GM18519 (cell line): ENCODE measurements around the gene UQCC2.

Experiments
- ATAC-seq: cut with Tn5 transposase; IDR thresholded peaks from one replicate; pipeline ENCODE4 v1.9.1; 2021; ENCODE audit warnings: mild to moderate bottlenecking, moderate library complexity; ENCODE audit not compliant: unreplicated experiment, low FRiP score

Gene UQCC2

DNA sequence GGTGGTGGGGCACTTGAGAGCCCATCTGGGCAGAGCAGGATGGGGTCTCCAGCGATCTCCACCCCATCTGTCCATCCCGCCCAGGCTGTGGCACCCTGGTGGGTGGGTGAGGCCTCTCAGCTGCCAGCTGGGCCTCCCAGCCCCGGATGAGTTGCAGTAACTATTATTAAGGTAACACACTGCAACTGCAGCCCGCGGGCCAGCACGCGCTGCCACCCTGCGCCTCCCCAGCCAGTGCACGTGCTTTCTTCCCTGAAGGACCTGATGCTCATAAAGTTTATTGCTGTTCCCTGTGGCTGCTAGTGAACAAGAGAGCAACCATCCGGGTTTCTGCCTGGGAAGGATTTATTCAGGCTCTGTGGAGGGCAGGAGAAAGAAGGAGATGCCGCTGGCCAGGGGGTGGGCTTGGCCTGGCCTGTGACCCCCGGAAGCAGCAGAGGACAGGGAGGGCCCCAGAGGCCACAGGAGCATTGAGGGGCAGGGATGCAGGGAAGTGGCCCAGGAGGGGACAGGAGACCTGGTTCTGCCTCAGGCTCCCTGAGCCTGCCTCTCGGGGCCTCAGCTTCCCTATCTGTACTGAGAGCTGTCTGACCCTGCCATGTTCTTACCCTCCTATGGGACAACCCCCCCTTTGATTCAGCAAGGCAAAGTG, 33.5 kb upstream of the UQCC2 start:
- ATAC-seq = no peak

- ATAC-seq = no peak
Observed at GRCh38 chr6:33744001-33744848, 32.7 kb upstream of the UQCC2 start.

DNA sequence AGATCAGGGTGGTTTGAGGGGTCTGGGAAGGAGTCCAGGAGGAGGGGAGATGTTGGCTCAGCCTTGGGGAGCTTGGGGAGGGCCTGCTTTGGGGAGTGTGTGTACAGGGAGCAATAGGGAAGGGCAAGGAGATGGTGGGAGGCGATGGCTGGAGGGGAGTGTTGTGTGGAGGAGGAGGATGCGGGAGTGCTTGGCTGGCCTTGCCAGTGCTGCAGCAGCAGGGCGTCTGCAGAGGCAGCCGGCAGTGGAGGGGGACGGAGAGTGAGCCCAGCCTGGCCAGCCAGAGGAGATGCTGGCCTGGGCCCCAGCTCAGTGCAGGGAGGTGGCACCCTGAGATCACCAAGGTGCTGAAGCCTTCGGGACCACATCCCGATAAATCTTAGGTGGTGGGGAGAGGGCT, 31.3 kb upstream of the UQCC2 start:
- no peak for ATAC-seq

- no peak for ATAC-seq
Observed at GRCh38 chr6:33742092-33742491, 30.6 kb upstream of the UQCC2 start.

DNA sequence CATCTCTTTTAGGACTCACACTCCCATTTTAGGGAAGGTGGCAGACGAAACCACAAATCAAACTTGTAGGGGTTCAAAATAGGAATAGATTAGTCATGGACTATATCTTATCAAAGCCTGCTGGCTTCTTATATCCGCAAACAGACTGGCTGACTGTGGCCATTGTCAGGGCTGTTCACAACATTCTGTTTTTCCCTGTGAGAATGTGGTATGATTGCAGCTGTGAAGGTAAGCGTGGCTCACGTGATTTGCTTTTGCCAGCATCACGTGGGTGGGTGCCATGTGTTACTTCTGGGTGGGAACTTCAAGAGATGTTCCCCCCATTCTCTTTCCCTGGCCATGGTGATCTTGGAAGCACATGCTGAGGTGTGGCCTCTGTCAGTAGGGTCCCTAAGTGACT, 29.3 kb upstream of the UQCC2 start:
- no peak for ATAC-seq

- ATAC-seq = no peak
Observed at GRCh38 chr6:33740204-33740608, 28.7 kb upstream of the UQCC2 start.

- no peak for ATAC-seq
Observed at GRCh38 chr6:33739571-33739970, 28.1 kb upstream of the UQCC2 start.

- no peak for ATAC-seq
Observed at GRCh38 chr6:33738879-33739278, 27.4 kb upstream of the UQCC2 start.

GRCh38 chr6:33738153-33738552, 26.7 kb upstream of the UQCC2 start:
- no peak for ATAC-seq

DNA sequence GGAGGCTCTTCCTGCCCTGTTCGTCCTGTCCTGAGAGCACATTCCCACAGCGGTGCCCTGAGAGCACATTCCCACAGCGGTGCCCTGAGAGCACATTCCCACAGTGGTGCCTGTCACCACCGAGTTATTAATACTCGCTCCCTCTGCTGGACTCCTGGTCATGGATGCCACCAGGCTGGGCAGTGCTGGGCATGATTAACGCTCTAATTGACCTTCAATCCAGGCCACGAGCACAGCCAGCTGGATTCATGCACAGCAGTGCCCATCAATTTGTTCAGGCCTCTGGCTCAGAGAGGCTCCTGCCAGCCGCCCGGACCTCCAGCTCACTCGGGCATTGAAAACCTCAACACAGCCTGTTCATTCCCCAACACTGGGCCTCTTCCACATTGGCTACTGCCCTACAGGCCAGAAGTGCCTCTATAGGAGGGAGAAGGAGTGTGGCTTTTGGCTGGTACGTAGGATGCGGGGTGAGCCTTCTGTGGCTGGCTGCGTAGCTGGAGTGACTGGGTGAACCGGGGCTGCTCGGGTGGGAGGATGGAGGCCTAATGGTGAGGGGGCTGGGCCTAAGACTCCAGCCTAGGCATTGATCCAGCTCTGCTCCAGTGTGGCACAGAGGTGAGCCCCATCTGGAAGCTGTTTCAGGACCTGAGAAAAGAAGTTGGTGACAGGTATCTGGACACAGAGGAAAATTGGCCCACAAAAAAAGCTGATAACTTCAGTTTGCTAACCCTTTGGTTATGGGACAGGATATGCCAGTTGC, 25.9 kb upstream of the UQCC2 start:
- no peak for ATAC-seq

DNA sequence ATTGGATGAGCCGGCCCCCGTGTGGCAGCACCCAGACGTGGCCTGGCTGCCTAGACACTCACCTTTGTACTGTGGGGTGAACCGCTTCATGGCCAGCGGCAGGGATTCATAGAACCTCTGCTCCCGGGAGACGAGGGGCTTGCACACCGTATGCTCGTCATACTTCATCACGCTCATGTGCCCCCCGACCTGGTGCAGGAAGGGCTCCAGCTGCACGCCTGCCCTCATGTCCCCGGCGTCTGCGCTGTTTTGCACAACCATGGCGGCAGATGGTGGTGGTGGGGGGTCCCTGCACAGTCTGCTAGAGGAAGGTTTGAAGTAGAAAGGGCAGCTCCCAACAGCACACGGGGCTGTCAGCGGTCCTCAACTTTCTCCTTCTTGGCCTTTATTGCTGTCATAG, 23.7 kb upstream of the UQCC2 start:
- ATAC-seq = no peak

GRCh38 chr6:33733709-33734007, 22.2 kb upstream of the UQCC2 start:
- ATAC-seq = no peak

DNA sequence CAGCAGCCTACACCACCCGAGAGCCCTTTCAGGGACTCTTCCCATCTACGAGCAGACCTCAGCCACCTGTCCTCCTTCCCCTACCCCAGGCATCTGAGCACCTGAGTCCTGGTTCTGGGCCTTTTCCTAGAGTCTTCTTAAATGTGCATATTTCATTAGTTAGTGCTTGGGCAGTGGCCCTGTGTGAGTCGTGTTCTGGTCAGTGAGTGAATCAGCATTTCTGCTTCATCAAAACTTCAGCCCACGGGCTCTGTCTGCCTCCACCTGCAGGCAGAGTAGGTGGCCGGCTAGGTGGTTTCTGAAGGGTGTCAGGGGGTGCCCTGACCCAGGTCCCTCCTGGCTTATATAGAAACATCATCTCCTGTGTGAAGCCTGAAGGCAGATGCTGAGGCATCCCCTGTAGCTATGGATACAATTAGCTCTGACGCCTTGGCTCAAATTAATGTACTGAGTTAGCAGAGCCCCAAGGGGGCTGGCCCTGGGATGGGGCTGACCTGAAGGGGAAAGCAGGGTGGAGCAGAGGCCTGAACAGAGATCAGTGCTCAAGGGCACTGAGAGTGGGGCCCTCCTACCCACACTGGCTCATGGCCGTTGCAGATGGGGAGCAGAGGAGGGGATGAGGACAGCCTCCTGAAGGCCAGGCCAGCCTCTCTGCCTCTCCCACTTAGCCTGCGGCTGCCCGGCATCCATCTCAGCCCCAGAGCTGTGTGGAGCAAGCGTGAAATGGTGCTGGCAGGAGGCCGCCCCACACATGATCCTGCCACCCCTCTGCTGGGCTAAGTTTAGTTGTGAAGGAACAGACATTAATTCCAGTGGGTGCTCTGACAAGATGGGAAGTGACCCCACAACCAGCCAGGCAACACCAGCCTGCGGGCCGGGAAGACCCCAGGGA, 21.6 kb upstream of the UQCC2 start:
- no peak for ATAC-seq

DNA sequence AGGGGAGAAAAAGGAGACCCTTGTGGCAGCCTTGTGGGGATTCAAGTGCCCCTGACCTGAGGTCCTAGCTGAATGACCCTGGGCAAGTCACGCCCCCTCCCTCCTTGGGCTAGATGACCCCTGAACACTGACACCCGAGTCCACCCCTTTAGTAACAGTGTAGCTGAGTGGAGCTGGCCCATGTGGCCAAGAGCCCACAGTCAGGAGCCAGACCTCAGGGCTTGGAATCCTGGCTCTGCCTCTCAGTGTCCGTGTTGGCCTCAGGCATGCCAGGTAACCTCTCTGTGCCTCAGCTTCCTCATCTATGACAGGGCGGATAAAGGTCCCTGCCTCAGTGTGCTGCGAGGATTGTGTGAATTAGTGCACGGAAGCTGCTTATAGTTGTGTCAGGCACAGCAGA, 20.9 kb upstream of the UQCC2 start:
- ATAC-seq = no peak

- ATAC-seq = no peak
Observed at GRCh38 chr6:33731751-33732282, 20.3 kb upstream of the UQCC2 start.

DNA sequence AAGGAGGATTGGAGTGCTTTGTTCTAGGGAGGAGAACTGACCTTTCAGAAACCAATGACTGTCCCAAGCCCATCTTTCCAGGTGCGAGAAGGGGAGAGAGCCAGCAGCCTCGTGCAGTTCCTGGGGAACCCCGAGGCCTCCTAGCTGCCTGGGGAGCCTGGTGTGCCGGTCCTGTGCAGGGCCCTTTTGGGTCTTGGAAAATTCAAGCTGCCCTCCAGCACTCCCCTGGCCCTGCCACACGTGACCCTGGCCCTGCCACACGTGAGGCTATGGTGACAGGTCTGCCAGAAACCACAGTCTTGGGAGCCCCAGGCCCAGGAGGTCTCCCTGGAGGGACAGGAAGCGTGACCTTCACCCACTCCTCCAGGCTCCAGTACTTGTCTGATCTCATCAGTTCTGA, 19.5 kb upstream of the UQCC2 start:
- no peak for ATAC-seq

- ATAC-seq = no peak
Observed at GRCh38 chr6:33730611-33731010, 19.1 kb upstream of the UQCC2 start.

- ATAC-seq = no peak
Observed at GRCh38 chr6:33729059-33729458, 17.6 kb upstream of the UQCC2 start.

DNA sequence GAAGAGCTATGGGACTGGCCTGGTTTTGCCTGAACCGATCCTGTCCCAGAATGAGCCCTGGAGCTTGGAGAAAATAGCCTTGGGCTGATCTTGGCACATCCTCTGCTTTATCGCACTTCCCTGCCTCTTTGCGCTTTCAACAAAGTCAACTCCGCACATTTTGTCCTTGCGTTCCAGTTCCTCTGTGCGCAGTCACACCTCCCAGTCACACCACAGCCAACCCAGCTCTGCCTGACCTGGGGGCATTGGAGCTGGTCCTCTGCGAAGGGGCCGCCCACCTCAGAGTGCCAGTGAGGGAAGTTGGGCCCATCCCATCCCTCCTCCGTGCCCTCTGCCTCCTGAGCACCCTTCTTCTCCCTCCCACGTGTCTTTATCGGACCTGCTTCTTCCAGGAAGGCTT, 16.9 kb upstream of the UQCC2 start:
- ATAC-seq = no peak

GRCh38 chr6:33727932-33728331, 16.4 kb upstream of the UQCC2 start:
- no peak for ATAC-seq
